Breast epithelium (tissue), 4 donors: ENCODE measurements around the gene SERTAD1. TPM values are rescaled to one million over a fixed set of nuclear protein-coding genes. Genes with fewer than 3 reads are reported as not detected.

Experiments used
- DNase-seq, 2 donors: peaks; one replicate each; pipeline ENCODE4 v3.0.0-alpha.2; 2019; ENCODE audit warnings: low spot score in 2 of 2
- H3K27ac ChIP-seq, 2 donors: fragments of 200-600 bp; sonication (generic) in 1 of 2; one replicate each; pipeline ENCODE4 v1.5.1; 2016 to 2019; ENCODE audit warnings: mild to moderate bottlenecking in 1 of 2
- H3K27me3 ChIP-seq, 2 donors: fragments of 200-600 bp; sonication (generic) in 1 of 2; one replicate each; pipeline versions ENCODE4 v1.5.1 to v1.6.0; 2017 to 2019; ENCODE audit warnings: control low read depth in 1 of 2, mild to moderate bottlenecking in 1 of 2
- H3K36me3 ChIP-seq: fragments of 200-600 bp; one replicate; pipeline ENCODE4 v1.5.1; 2019
- H3K4me1 ChIP-seq, 2 donors: fragments of 200-600 bp; sonication (generic); one replicate each; pipeline ENCODE4 v1.5.1; 2016 to 2019; ENCODE audit warnings: control low read depth in 1 of 2
- H3K4me3 ChIP-seq, 3 donors: fragments of 200-600 bp; sonication (generic); 1 replicate in 2 of 3; 2 replicates in 1 of 3; pipeline ENCODE4 v1.5.1; 2016 to 2019; ENCODE audit warnings: mild to moderate bottlenecking in 3 of 3, moderate library complexity in 2 of 3
- H3K9me3 ChIP-seq, 2 donors: fragments of 200-600 bp; sonication (generic) in 1 of 2; one replicate each; pipeline ENCODE4 v1.5.1; 2016 to 2019; ENCODE audit warnings: control low read depth in 1 of 2
- CTCF ChIP-seq, 3 donors: fragments of 450-650 bp; IDR thresholded peaks; one replicate each; pipeline ENCODE4 v1.5.1; 2016 to 2017; ENCODE audit warnings: antibody characterized with exemption in 3 of 3, mild to moderate bottlenecking in 3 of 3, moderate library complexity in 3 of 3
- POLR2A ChIP-seq: fragments of 450-650 bp; IDR thresholded peaks from one replicate; pipeline ENCODE4 v1.6.1; 2016; ENCODE audit warnings: antibody characterized with exemption, mild to moderate bottlenecking, moderate library complexity
- POLR2AphosphoS5 ChIP-seq, 3 donors: sonication (generic); formaldehyde crosslinking; IDR thresholded peaks; one replicate each; pipeline ENCODE4 v1.6.1; 2017; ENCODE audit warnings: antibody characterized with exemption in 3 of 3
- intact Hi-C: fragments of 100-400 bp; cut with DNase I; formaldehyde crosslinking; loops from one replicate; pipeline ENCODE4 v1.15.1; 2023; ENCODE audit warnings: low total_unique reads
- total RNA-seq, 3 donors: library from RNA; depleted of rRNA; stranded (reverse); fragments of >200 nt; gene quantifications; one replicate each; pipeline ENCODE4 v1.1.0, GENCODE V29; 2016

The SERTAD1 gene
- total RNA-seq, 3 donors from 2014 or later = 10.4 to 25.3 (median 18.0) TPM

- TF ChIP-seq CTCF (IDR thresholded peaks at IDR 0.05) = peak; percentile 80 to 93 (median 87)
- peak; percentile 92 to 97 (median 94) for TF ChIP-seq POLR2AphosphoS5 (IDR thresholded peaks at IDR 0.05)
- peak; percentile 86 for TF ChIP-seq POLR2A
- Histone ChIP-seq H3K4me1 (peaks cover 6 to 16% of the 10 kb centered on the region in 2 donors), H3K36me3 (no peaks in the 10 kb centered on the region), H3K27me3 (no peaks in the 10 kb centered on the region), H3K9me3 (no peaks in the 10 kb centered on the region), H3K4me3 (peak overlapping the region; percentile 61 to 74 (median 72)), H3K27ac (peak overlapping the region; percentile 97 to 98)
- intact Hi-C loops = no loop called here
- peak; percentile 94 to 95 for DNase-seq
Measured at GRCh38 chr19:40420766-40421765, 4.7 kb downstream of the SERTAD1 start.

- no peak for DNase-seq
- intact Hi-C loops = no loop called here
- Histone ChIP-seq H3K4me1 (peaks cover 6 to 16% of the 10 kb centered on the region in 2 donors), H3K27ac (peak overlapping the region; percentile 97 to 98), H3K36me3 (no peaks in the 10 kb centered on the region), H3K27me3 (no peaks in the 10 kb centered on the region), H3K4me3 (peak overlapping the region; percentile 61 to 74 (median 72)), H3K9me3 (no peaks in the 10 kb centered on the region)
- TF ChIP-seq POLR2A (no peak), POLR2AphosphoS5 (IDR thresholded peaks at IDR 0.05) (no peak), CTCF (IDR thresholded peaks at IDR 0.05) (no peak)
Measured at GRCh38 chr19:40420451-40420765, 5.4 kb downstream of the SERTAD1 start.

GRCh38 chr19:40419780-40420179, 6.0 kb downstream of the SERTAD1 start:
- no peaks in the 10 kb centered on the region for H3K36me3 ChIP-seq
- H3K4me3 ChIP-seq = no peak overlapping the region
- no peaks in the 10 kb centered on the region for H3K27me3 ChIP-seq
- DNase-seq = no peak
- H3K9me3 ChIP-seq = no peaks in the 10 kb centered on the region
- H3K4me1 ChIP-seq = peaks cover 6 to 20% of the 10 kb centered on the region in 2 donors
- H3K27ac ChIP-seq = peak overlapping the region; percentile 40 to 63
- intact Hi-C loops = no loop called here
- no peak for TF ChIP-seq POLR2AphosphoS5 (IDR thresholded peaks at IDR 0.05)

GRCh38 chr19:40419066-40419612, 6.7 kb downstream of the SERTAD1 start:
- intact Hi-C loops = no loop called here
- TF ChIP-seq POLR2AphosphoS5 (IDR thresholded peaks at IDR 0.05) (no peak), CTCF (IDR thresholded peaks at IDR 0.05) (no peak), POLR2A (no peak)
- Histone ChIP-seq H3K9me3 (no peaks in the 10 kb centered on the region), H3K27me3 (no peaks in the 10 kb centered on the region), H3K4me3 (no peak overlapping the region), H3K4me1 (peaks cover 6 to 20% of the 10 kb centered on the region in 2 donors), H3K36me3 (no peaks in the 10 kb centered on the region), H3K27ac (peak overlapping the region; percentile 40 to 63)
- DNase-seq = no peak

- H3K27me3 ChIP-seq = no peaks in the 10 kb centered on the region
- no peaks in the 10 kb centered on the region for H3K9me3 ChIP-seq
- H3K27ac ChIP-seq = peak overlapping the region; percentile 90 to 96
- no peaks in the 10 kb centered on the region for H3K36me3 ChIP-seq
- TF ChIP-seq POLR2AphosphoS5 (IDR thresholded peaks at IDR 0.05) (no peak), POLR2A (no peak), CTCF (IDR thresholded peaks at IDR 0.05) (no peak)
- H3K4me1 ChIP-seq = peaks cover 5 to 13% of the 10 kb centered on the region in 2 donors
- DNase-seq = no peak
- no peak overlapping the region for H3K4me3 ChIP-seq
- intact Hi-C loops = no loop called here
Measured at GRCh38 chr19:40418040-40418439, 7.8 kb downstream of the SERTAD1 start.
